GM12878 (cell line): ENCODE data around the gene ABI2. TPM values are rescaled to one million over a fixed set of nuclear protein-coding genes. Genes with fewer than 3 reads are reported as not detected.

Experiments
- ATAC-seq: fragments of 200-7000 bp; cut with Tn5 transposase; 3 replicates; pipeline ENCODE4 v1.9.1; 2020; ENCODE audit warnings: mild to moderate bottlenecking, moderate library complexity
- BruUV-seq: library from RNA; stranded (reverse); fragments of 400-500 nt; replicated peaks from 2 replicates; lab custom pipeline; 2021; lab: Mats Ljungman, UMichigan
- CTCF ChIA-PET: fragments of 300-600 bp; sonication (Branson Sonifier 250); formaldehyde crosslinking; extraction: SDS; loops from one replicate; lab custom pipeline; 2021; ENCODE audit warnings: inconsistent platforms; lab: Yijun Ruan, JAX
- POLR2A ChIA-PET: fragments of 350-600 bp; formaldehyde crosslinking; extraction: SDS; loops from one replicate; lab custom pipeline; 2021; ENCODE audit warnings: inconsistent platforms; lab: Charles Lee
- RAD21 ChIA-PET: fragments of 300-600 bp; sonication (Branson Sonifier 250); formaldehyde crosslinking; loops from one replicate; lab custom pipeline; 2023; ENCODE audit warnings: antibody characterized with exemption; ENCODE audit not compliant: unreplicated experiment; lab: Charles Lee
- SMC1A ChIA-PET: fragments of 300-600 bp; sonication (Branson Sonifier 250); formaldehyde crosslinking; loops from one replicate; lab custom pipeline; 2023; ENCODE audit not compliant: unreplicated experiment, uncharacterized antibody; lab: Charles Lee
- DNase-seq: peaks from one replicate; pipeline ENCODE4 v3.0.0-alpha.2; 2011; ENCODE audit warnings: low read depth, low spot score
- FAIRE-seq: peaks from 3 replicates; lab custom pipeline; 2011; peaks lifted over from hg19 to GRCh38; lab: Jason Lieb, UNC
- H2AFZ ChIP-seq: 2 replicates; pipeline ENCODE4 v1.6.0; 2011; ENCODE audit warnings: low read depth, low read length, control low read depth; ENCODE audit not compliant: control insufficient read depth
- H3K27ac ChIP-seq: 2 replicates; pipeline ENCODE4 v1.5.1; 2011; ENCODE audit warnings: control low read depth; ENCODE audit not compliant: control insufficient read depth, insufficient read depth
- H3K27me3 ChIP-seq, 2 experiments: replicated peaks in 1 of 2; 2 replicates each; pipeline versions ENCODE4 v1.6.0 to v1.6.1; 2011; ENCODE audit warnings: low read length in 1 of 2; ENCODE audit not compliant: control insufficient read depth in 2 of 2, insufficient read depth in 2 of 2
- H3K36me3 ChIP-seq, 2 experiments: 2 replicates each; pipeline ENCODE4 v1.5.1; 2011; ENCODE audit warnings: low read length in 1 of 2; ENCODE audit not compliant: control insufficient read depth in 2 of 2, insufficient read depth in 2 of 2
- H3K4me1 ChIP-seq: 2 replicates; pipeline ENCODE4 v1.6.1; 2011; ENCODE audit warnings: mild to moderate bottlenecking, low read length, moderate library complexity, mixed read lengths; ENCODE audit not compliant: control insufficient read depth, insufficient read depth
- H3K4me2 ChIP-seq: 2 replicates; pipeline ENCODE4 v1.6.0; 2011; ENCODE audit warnings: control low read depth; ENCODE audit not compliant: control insufficient read depth, insufficient read depth
- H3K4me3 ChIP-seq: fragments of 200-600 bp; sonication (generic); 2 replicates; pipeline ENCODE4 v1.5.1; 2016
- H3K79me2 ChIP-seq: 2 replicates; pipeline ENCODE4 v1.6.0; 2011; ENCODE audit warnings: low read length; ENCODE audit not compliant: control insufficient read depth, insufficient read depth
- H3K9ac ChIP-seq: 2 replicates; pipeline ENCODE4 v1.8.0; 2011; ENCODE audit warnings: low read length, control low read depth, mixed read lengths; ENCODE audit not compliant: control insufficient read depth, insufficient read depth
- H3K9me3 ChIP-seq: replicated peaks from 3 replicates; pipeline ENCODE4 v1.5.1; 2011; ENCODE audit warnings: mild to moderate bottlenecking, low read length; ENCODE audit not compliant: control insufficient read depth, insufficient read depth
- H4K20me1 ChIP-seq: 2 replicates; pipeline ENCODE4 v1.6.0; 2011; ENCODE audit not compliant: control insufficient read depth, insufficient read depth
- CREB1 ChIP-seq: IDR thresholded peaks from 2 replicates; pipeline ENCODE4 v1.6.1; 2012; ENCODE audit warnings: low read depth, mild to moderate bottlenecking, inconsistent platforms
- FOXM1 ChIP-seq: IDR thresholded peaks from 2 replicates; pipeline ENCODE4 v1.6.1; 2012; ENCODE audit warnings: low read depth, mild to moderate bottlenecking, inconsistent platforms, low read length, moderate library complexity
- IKZF1 ChIP-seq: fragments of 450-650 bp; conservative IDR thresholded peaks from 2 replicates; pipeline ENCODE4 v1.6.1; 2017; ENCODE audit warnings: antibody characterized with exemption, mild to moderate bottlenecking
- IKZF2 ChIP-seq, 2 experiments: fragments of 450-650 bp; IDR thresholded peaks; 2 replicates each; pipeline ENCODE4 v1.6.1; 2017; ENCODE audit warnings: mild to moderate bottlenecking in 2 of 2, moderate library complexity in 2 of 2
- KLF5 ChIP-seq: fragments of 450-650 bp; IDR thresholded peaks from 2 replicates; pipeline ENCODE4 v1.6.1; 2014; ENCODE audit warnings: mild to moderate bottlenecking; ENCODE audit not compliant: partially characterized antibody
- LARP7 ChIP-seq: fragments of 450-650 bp; IDR thresholded peaks from 2 replicates; pipeline ENCODE4 v1.6.1; 2017; ENCODE audit warnings: mild to moderate bottlenecking
- RAD51 ChIP-seq: fragments of 450-650 bp; IDR thresholded peaks from 2 replicates; pipeline ENCODE4 v1.6.1; 2016; ENCODE audit warnings: moderate library complexity, mild to moderate bottlenecking, inconsistent platforms
- RUNX3 ChIP-seq: IDR thresholded peaks from 2 replicates; pipeline ENCODE4 v1.6.1; 2012; ENCODE audit warnings: low read length, inconsistent platforms
- SUZ12 ChIP-seq: fragments of 200-600 bp; sonication (generic); IDR thresholded peaks from one replicate; pipeline ENCODE4 v1.6.1; 2018; ENCODE audit warnings: antibody characterized with exemption, mild to moderate bottlenecking; ENCODE audit not compliant: unreplicated experiment
- ZNF592 ChIP-seq: fragments of 450-650 bp; IDR thresholded peaks from 2 replicates; pipeline ENCODE4 v1.6.1; 2017; ENCODE audit warnings: mild to moderate bottlenecking, moderate library complexity
- WGBS: methylation state at CpG from one replicate; pipeline ENCODE4 v1.1.6; 2016; ENCODE audit warnings: low lambda C conversion rate; ENCODE audit not compliant: insufficient replicate concordance, insufficient coverage; ENCODE audit errors: missing lambda C conversion rate; 5-methylcytosine and 5-hydroxymethylcytosine counted together
- in situ Hi-C: fragments of 300-500 bp; cut with MboI; formaldehyde crosslinking; loops from 9 replicates; pipeline ENCODE4 v1.14.3; 2018; ENCODE audit warnings: mixed read lengths
- intact Hi-C: fragments of 100-400 bp; cut with micrococcal nuclease; formaldehyde crosslinking; loops from one replicate; pipeline ENCODE4 v1.14.2; 2022; ENCODE audit not compliant: unreplicated experiment
- polyA plus RNA-seq, 11 experiments: library from polyadenylated mRNA; depleted of rRNA in 4 of 11; unstranded in 6 of 11; stranded (reverse) in 5 of 11; fragments of >200 nt; fragmentation: Nextera tagmentation in 4 of 11; fragmentation: Illumina TruSeq in 1 of 11; extraction: Ambion mirVana in 4 of 11; extraction: Trizol in 1 of 11; gene quantifications; 1 replicate in 1 of 11; 2 replicates in 10 of 11; pipeline versions ENCODE4 v1.2.1 to v1.2.3, GENCODE V29; 2011 to 2016; ENCODE audit warnings: inconsistent platforms in 2 of 11, missing spikeins in 2 of 11, low read depth in 1 of 11
- total RNA-seq, 4 experiments: library from RNA; depleted of rRNA in 3 of 4; stranded (reverse); fragments of >200 nt in 3 of 4; fragmentation: Illumina TruSeq in 1 of 4; extraction: Trizol in 1 of 4; gene quantifications; 2 replicates each; pipeline versions ENCODE4 v1.2.1 to v1.2.3, GENCODE V29; 2013 to 2021

The ABI2 gene
- total and polyA plus RNA-seq, 10 of the 15 experiments (the other 5 are each of a cell fraction or from before 2014, with no cell fraction given): 8.9 to 44.5 (median 30.3) TPM

GRCh38 chr2:203328760-203329540 is 756 bp downstream of the ABI2 start (continued):
- TF ChIP-seq CREB1: 0 out of 2 replicates have a peak, but pooled peaks have one; percentile 31
- TF ChIP-seq IKZF1: peak; percentile 5; the same call in 1 of the 2 replicates
- 0 out of 4 replicates have a peak, but pooled peaks of 1 of the 2 experiments have one; percentile 36 for TF ChIP-seq IKZF2 (IDR thresholded peaks at IDR 0.05)

GRCh38 chr2:203330434-203330833 is 2.2 kb downstream of the ABI2 start:
- Histone ChIP-seq H3K79me2 (peaks cover 54% of the 10 kb centered on the region), H2AFZ (no peak overlapping the region), H3K4me3 (peak overlapping the region; percentile 81; the same call in 1 of the 2 replicates), H3K9ac (no peak overlapping the region; the same call in 1 of the 2 replicates), H3K36me3 (peaks cover 0 to 10% of the 10 kb centered on the region in 2 experiments; a peak in 1 of 4 replicates), H3K4me1 (no peaks in the 10 kb centered on the region), H3K27me3 (no peaks in the 10 kb centered on the region), H3K27ac (no peak overlapping the region), H3K9me3 (no peaks in the 10 kb centered on the region), H3K4me2 (peak overlapping the region; percentile 84; the same call in 1 of the 2 replicates), H4K20me1 (no peaks in the 10 kb centered on the region)
- POLR2A ChIA-PET: no interaction called here
- intact Hi-C loops: no loop called here
- in situ Hi-C loops: no loop called here
- RAD21 ChIA-PET: no interaction called here
- no TSS peak for BruUV-seq
- SMC1A ChIA-PET: interaction anchor here (1.1 to 1.4 kb wide), 4 partner anchors 16 to 313 kb away, joined by 3 to 4 read pairs (median 4); no protein-coding TSS in a partner anchor
- FAIRE-seq: no peak
- no peak for DNase-seq
- no peak for TF ChIP-seq SUZ12
- ATAC-seq: peak; percentile 4; the same call in 1 of the 3 replicates
- CTCF ChIA-PET: no interaction called here

GRCh38 chr2:203338322-203338721 is 10.1 kb downstream of the ABI2 start:
- in situ Hi-C loops: no loop called here
- no TSS peak for BruUV-seq
- RAD21 ChIA-PET: no interaction called here
- Histone ChIP-seq H4K20me1 (no peaks in the 10 kb centered on the region), H3K27ac (no peak overlapping the region), H3K27me3 (no peaks in the 10 kb centered on the region), H3K4me3 (no peak overlapping the region), H3K79me2 (peaks cover 16% of the 10 kb centered on the region), H3K9me3 (no peaks in the 10 kb centered on the region), H3K4me1 (no peaks in the 10 kb centered on the region), H2AFZ (no peak overlapping the region), H3K9ac (no peak overlapping the region), H3K36me3 (peaks cover 0 to 12% of the 10 kb centered on the region in 2 experiments; a peak in 2 of 4 replicates), H3K4me2 (no peak overlapping the region)
- 98% methylated on average over 4 of the region's 4 CpGs for WGBS
- FAIRE-seq (no peak), ATAC-seq (no peak), DNase-seq (no peak)
- CTCF ChIA-PET: no interaction called here
- SMC1A ChIA-PET: no interaction called here
- intact Hi-C loops: no loop called here
- POLR2A ChIA-PET: no interaction called here
- TF ChIP-seq FOXM1 (no peak), RUNX3 (no peak), ZNF592 (no peak), KLF5 (no peak), LARP7 (no peak), RAD51 (no peak)
